ENCODE results near the gene ANGPTL1.

Gene ANGPTL1

GRCh38 chr1:178916448-178917174 lies 45.7 kb upstream of the ANGPTL1 start:
- H3K18ac ChIP-seq (ENCODE audit: low read length), result no peak overlapping the region
- H4K8ac ChIP-seq (ENCODE audit: low read depth, low read length), result no peak overlapping the region
- no peak overlapping the region for H3K4me3 ChIP-seq (ENCODE audit: low read length in 2 of 2)
- H2BK15ac ChIP-seq (ENCODE audit: low read length), result no peak overlapping the region
- H3K79me1 ChIP-seq (ENCODE audit: low read depth, low read length), result peaks cover 2% of the 10 kb centered on the region
- no peak overlapping the region for H3K4ac ChIP-seq (ENCODE audit: low read length)
- H3K27ac ChIP-seq (replicated peaks; ENCODE audit: low read length), result no peak overlapping the region
- H2BK120ac ChIP-seq (ENCODE audit: low read depth, low read length), result no peak overlapping the region
- H3K36me3 ChIP-seq (replicated peaks in 1 of 2; ENCODE audit: control insufficient read depth in 2 of 2, insufficient read depth in 2 of 2, low read length in 2 of 2), result peaks cover 2 to 14% of the 10 kb centered on the region in 2 donors
- no peak overlapping the region for H2BK5ac ChIP-seq (ENCODE audit: low read length)
- no CpG with 5 or more reads among the region's 5 CpGs for WGBS, 2 donors (ENCODE audit: extremely low coverage in 2 of 2, insufficient read length in 2 of 2, insufficient replicate concordance in 1 of 2)
- H2BK12ac ChIP-seq (ENCODE audit: low read length), result no peak overlapping the region
- no peak overlapping the region for H4K91ac ChIP-seq (ENCODE audit: low read depth, low read length, poor library complexity)
- H3K9me3 ChIP-seq (replicated peaks in 1 of 2; ENCODE audit: control insufficient read depth in 2 of 2, insufficient read depth in 1 of 2, low read depth in 1 of 2, low read length in 2 of 2), result no peaks in the 10 kb centered on the region
- H2AFZ ChIP-seq (ENCODE audit: low read length), result no peak overlapping the region
- DNase-seq (ENCODE audit: low spot score), result no peak
- no peaks in the 10 kb centered on the region for H3K4me1 ChIP-seq (ENCODE audit: control insufficient read depth in 2 of 2, insufficient read depth in 1 of 2, low read depth in 1 of 2, low read length in 2 of 2)
- H3K14ac ChIP-seq (ENCODE audit: low read length), result no peak overlapping the region
- no peak overlapping the region for H2AK5ac ChIP-seq (ENCODE audit: low read depth, low read length)
- H3K27me3 ChIP-seq (ENCODE audit: control insufficient read depth in 3 of 3, insufficient read depth in 3 of 3, low read depth in 1 of 3, low read length in 3 of 3), result no peaks in the 10 kb centered on the region
- H3K23ac ChIP-seq (ENCODE audit: low read depth, low read length, poor library complexity), result no peak overlapping the region
- no peak overlapping the region for H3K9ac ChIP-seq (ENCODE audit: low read depth, low read length, poor library complexity)
- H3K4me2 ChIP-seq (ENCODE audit: insufficient read depth, low read length, poor library complexity, severe bottlenecking), result no peak overlapping the region

GRCh38 chr1:178912597-178912996 lies 41.7 kb upstream of the ANGPTL1 start:
- Histone ChIP-seq H3K4me2 (ENCODE audit: insufficient read depth, low read length, poor library complexity, severe bottlenecking) (no peak overlapping the region), H3K23ac (ENCODE audit: low read depth, low read length, poor library complexity) (no peak overlapping the region), H2AK5ac (ENCODE audit: low read depth, low read length) (no peak overlapping the region), H3K27ac (replicated peaks; ENCODE audit: low read length) (no peak overlapping the region), H3K79me1 (ENCODE audit: low read depth, low read length) (peaks cover 2% of the 10 kb centered on the region), H2BK15ac (ENCODE audit: low read length) (no peak overlapping the region), H3K4ac (ENCODE audit: low read length) (no peak overlapping the region), H3K36me3 (replicated peaks in 1 of 2; ENCODE audit: control insufficient read depth in 2 of 2, insufficient read depth in 2 of 2, low read length in 2 of 2) (peaks cover 2 to 19% of the 10 kb centered on the region in 2 donors), H3K9ac (ENCODE audit: low read depth, low read length, poor library complexity) (no peak overlapping the region), H2AFZ (ENCODE audit: low read length) (no peak overlapping the region), H3K9me3 (replicated peaks in 1 of 2; ENCODE audit: control insufficient read depth in 2 of 2, insufficient read depth in 1 of 2, low read depth in 1 of 2, low read length in 2 of 2) (no peaks in the 10 kb centered on the region), H3K14ac (ENCODE audit: low read length) (no peak overlapping the region), H2BK120ac (ENCODE audit: low read depth, low read length) (no peak overlapping the region), H4K8ac (ENCODE audit: low read depth, low read length) (no peak overlapping the region), H2BK12ac (ENCODE audit: low read length) (no peak overlapping the region), H3K18ac (ENCODE audit: low read length) (no peak overlapping the region), H3K4me1 (ENCODE audit: control insufficient read depth in 2 of 2, insufficient read depth in 1 of 2, low read depth in 1 of 2, low read length in 2 of 2) (no peaks in the 10 kb centered on the region), H2BK5ac (ENCODE audit: low read length) (no peak overlapping the region), H3K27me3 (ENCODE audit: control insufficient read depth in 3 of 3, insufficient read depth in 3 of 3, low read depth in 1 of 3, low read length in 3 of 3) (no peaks in the 10 kb centered on the region), H3K4me3 (ENCODE audit: low read length in 2 of 2) (no peak overlapping the region), H4K91ac (ENCODE audit: low read depth, low read length, poor library complexity) (no peak overlapping the region)
- WGBS, 2 donors (ENCODE audit: extremely low coverage in 2 of 2, insufficient read length in 2 of 2, insufficient replicate concordance in 1 of 2), result no CpG with 5 or more reads among the region's 2 CpGs
- no peak for DNase-seq (ENCODE audit: low spot score)

GRCh38 chr1:178910023-178910422 lies 39.1 kb upstream of the ANGPTL1 start:
- no peak for DNase-seq (ENCODE audit: low spot score)
- Histone ChIP-seq H3K27me3 (ENCODE audit: control insufficient read depth in 3 of 3, insufficient read depth in 3 of 3, low read depth in 1 of 3, low read length in 3 of 3) (no peaks in the 10 kb centered on the region), H3K4me3 (ENCODE audit: low read length in 2 of 2) (no peak overlapping the region), H2BK15ac (ENCODE audit: low read length) (no peak overlapping the region), H4K91ac (ENCODE audit: low read depth, low read length, poor library complexity) (no peak overlapping the region), H2BK5ac (ENCODE audit: low read length) (no peak overlapping the region), H3K9me3 (replicated peaks in 1 of 2; ENCODE audit: control insufficient read depth in 2 of 2, insufficient read depth in 1 of 2, low read depth in 1 of 2, low read length in 2 of 2) (no peaks in the 10 kb centered on the region), H3K18ac (ENCODE audit: low read length) (no peak overlapping the region), H3K27ac (replicated peaks; ENCODE audit: low read length) (no peak overlapping the region), H3K4me2 (ENCODE audit: insufficient read depth, low read length, poor library complexity, severe bottlenecking) (no peak overlapping the region), H3K79me1 (ENCODE audit: low read depth, low read length) (peaks cover 2% of the 10 kb centered on the region), H2AFZ (ENCODE audit: low read length) (no peak overlapping the region), H3K4ac (ENCODE audit: low read length) (no peak overlapping the region), H2BK120ac (ENCODE audit: low read depth, low read length) (no peak overlapping the region), H2AK5ac (ENCODE audit: low read depth, low read length) (no peak overlapping the region), H3K36me3 (replicated peaks in 1 of 2; ENCODE audit: control insufficient read depth in 2 of 2, insufficient read depth in 2 of 2, low read length in 2 of 2) (peaks cover 0 to 19% of the 10 kb centered on the region in 2 donors), H2BK12ac (ENCODE audit: low read length) (no peak overlapping the region), H3K14ac (ENCODE audit: low read length) (no peak overlapping the region), H3K23ac (ENCODE audit: low read depth, low read length, poor library complexity) (no peak overlapping the region), H3K4me1 (ENCODE audit: control insufficient read depth in 2 of 2, insufficient read depth in 1 of 2, low read depth in 1 of 2, low read length in 2 of 2) (no peaks in the 10 kb centered on the region), H3K9ac (ENCODE audit: low read depth, low read length, poor library complexity) (no peak overlapping the region), H4K8ac (ENCODE audit: low read depth, low read length) (no peak overlapping the region)
- WGBS, 2 donors (ENCODE audit: extremely low coverage in 2 of 2, insufficient read length in 2 of 2, insufficient replicate concordance in 1 of 2), result no CpG with 5 or more reads among the region's 1 CpG

- Histone ChIP-seq H2BK120ac (ENCODE audit: low read depth, low read length) (no peak overlapping the region), H4K8ac (ENCODE audit: low read depth, low read length) (no peak overlapping the region), H3K23ac (ENCODE audit: low read depth, low read length, poor library complexity) (no peak overlapping the region), H3K18ac (ENCODE audit: low read length) (no peak overlapping the region), H2BK12ac (ENCODE audit: low read length) (no peak overlapping the region), H3K9me3 (replicated peaks in 1 of 2; ENCODE audit: control insufficient read depth in 2 of 2, insufficient read depth in 1 of 2, low read depth in 1 of 2, low read length in 2 of 2) (peaks cover 0 to 6% of the 10 kb centered on the region in 2 donors), H2BK15ac (ENCODE audit: low read length) (no peak overlapping the region), H3K27me3 (ENCODE audit: control insufficient read depth in 3 of 3, insufficient read depth in 3 of 3, low read depth in 1 of 3, low read length in 3 of 3) (no peaks in the 10 kb centered on the region), H3K4me1 (ENCODE audit: control insufficient read depth in 2 of 2, insufficient read depth in 1 of 2, low read depth in 1 of 2, low read length in 2 of 2) (no peaks in the 10 kb centered on the region), H3K4me2 (ENCODE audit: insufficient read depth, low read length, poor library complexity, severe bottlenecking) (no peak overlapping the region), H2AFZ (ENCODE audit: low read length) (no peak overlapping the region), H3K14ac (ENCODE audit: low read length) (no peak overlapping the region), H3K27ac (replicated peaks; ENCODE audit: low read length) (no peak overlapping the region), H3K4me3 (ENCODE audit: low read length in 2 of 2) (no peak overlapping the region), H3K36me3 (replicated peaks in 1 of 2; ENCODE audit: control insufficient read depth in 2 of 2, insufficient read depth in 2 of 2, low read length in 2 of 2) (peaks cover 0 to 19% of the 10 kb centered on the region in 2 donors), H2AK5ac (ENCODE audit: low read depth, low read length) (no peak overlapping the region), H2BK5ac (ENCODE audit: low read length) (no peak overlapping the region), H3K4ac (ENCODE audit: low read length) (no peak overlapping the region), H3K9ac (ENCODE audit: low read depth, low read length, poor library complexity) (no peak overlapping the region), H4K91ac (ENCODE audit: low read depth, low read length, poor library complexity) (no peak overlapping the region), H3K79me1 (ENCODE audit: low read depth, low read length) (no peaks in the 10 kb centered on the region)
- WGBS, 2 donors (ENCODE audit: extremely low coverage in 2 of 2, insufficient read length in 2 of 2, insufficient replicate concordance in 1 of 2), result no CpG with 5 or more reads among the region's 1 CpG
- no peak for DNase-seq (ENCODE audit: low spot score)
Measured at GRCh38 chr1:178908358-178908757, 37.5 kb upstream of the ANGPTL1 start.
